BLaER1 (cell line): ENCODE data around the gene SLIT3.
"Not testable (repeated sequence)": the region's sequence is repeated elsewhere in the genome, so short reads cannot be mapped to it uniquely, and the experiment has no call there.

ENCODE experiments used
- H3K27ac ChIP-seq: shearing (Covaris generic); formaldehyde crosslinking; 2 replicates; pipeline ENCODE4 v1.8.1; 2022
- H3K27me3 ChIP-seq: shearing (Covaris generic); formaldehyde crosslinking; 2 replicates; pipeline ENCODE4 v1.8.1; 2022
- H3K36me3 ChIP-seq: shearing (Covaris generic); formaldehyde crosslinking; 2 replicates; pipeline ENCODE4 v1.8.1; 2022
- H3K4me1 ChIP-seq: shearing (Covaris generic); formaldehyde crosslinking; 2 replicates; pipeline ENCODE4 v1.8.1; 2022
- H3K4me2 ChIP-seq: shearing (Covaris generic); formaldehyde crosslinking; 2 replicates; pipeline ENCODE4 v1.8.1; 2022
- H3K4me3 ChIP-seq: shearing (Covaris generic); formaldehyde crosslinking; 2 replicates; pipeline ENCODE4 v1.8.1; 2022
- H3K9ac ChIP-seq: shearing (Covaris generic); formaldehyde crosslinking; 2 replicates; pipeline ENCODE4 v1.8.1; 2022
- H3K9me3 ChIP-seq: shearing (Covaris generic); formaldehyde crosslinking; 2 replicates; pipeline ENCODE4 v1.8.1; 2022
- H4K20me1 ChIP-seq: shearing (Covaris generic); formaldehyde crosslinking; 2 replicates; pipeline ENCODE4 v1.8.1; 2022
- Cebpa-rat ChIP-seq: shearing (Covaris generic); IDR thresholded peaks from 2 replicates; pipeline ENCODE4 v1.8.1; 2022

SLIT3 gene

GRCh38 chr5:168743617-168744016, 557.3 kb downstream of the SLIT3 start:
- Histone ChIP-seq H4K20me1 (no peaks in the 10 kb centered on the region), H3K4me1 (no peaks in the 10 kb centered on the region), H3K4me3 (no peak overlapping the region), H3K27ac (no peak overlapping the region), H3K9me3 (peaks cover 19% of the 10 kb centered on the region), H3K4me2 (no peak overlapping the region), H3K27me3 (no peaks in the 10 kb centered on the region), H3K9ac (no peak overlapping the region), H3K36me3 (no peaks in the 10 kb centered on the region)
- no peak for TF ChIP-seq Cebpa-rat

- H3K27ac ChIP-seq, H3K4me1 ChIP-seq, H3K9ac ChIP-seq, H3K4me2 ChIP-seq, H3K27me3 ChIP-seq, H4K20me1 ChIP-seq, H3K4me3 ChIP-seq, H3K36me3 ChIP-seq: not testable (repeated sequence)
- peaks cover 19% of the 10 kb centered on the region for H3K9me3 ChIP-seq
Measured at GRCh38 chr5:168742311-168742710, 558.6 kb downstream of the SLIT3 start.

- peaks cover 19% of the 10 kb centered on the region for H3K9me3 ChIP-seq
- no peak overlapping the region for H3K4me2 ChIP-seq
- no peak for TF ChIP-seq Cebpa-rat
- no peak overlapping the region for H3K9ac ChIP-seq
- H3K4me3 ChIP-seq = no peak overlapping the region
- H3K27ac ChIP-seq = no peak overlapping the region
- peaks cover 25% of the 10 kb centered on the region for H3K4me1 ChIP-seq
- H4K20me1 ChIP-seq = no peaks in the 10 kb centered on the region
- H3K27me3 ChIP-seq = no peaks in the 10 kb centered on the region
- no peaks in the 10 kb centered on the region for H3K36me3 ChIP-seq
Measured at GRCh38 chr5:168740811-168741213, 560.1 kb downstream of the SLIT3 start.

GRCh38 chr5:168740092-168740800, 560.7 kb downstream of the SLIT3 start:
- H4K20me1 ChIP-seq = no peaks in the 10 kb centered on the region
- H3K36me3 ChIP-seq = no peaks in the 10 kb centered on the region
- H3K27ac ChIP-seq = no peak overlapping the region
- TF ChIP-seq Cebpa-rat = no peak
- H3K27me3 ChIP-seq = no peaks in the 10 kb centered on the region
- peaks cover 30% of the 10 kb centered on the region for H3K4me1 ChIP-seq
- no peak overlapping the region for H3K4me3 ChIP-seq
- H3K4me2 ChIP-seq = no peak overlapping the region
- peaks cover 16% of the 10 kb centered on the region for H3K9me3 ChIP-seq
- H3K9ac ChIP-seq = no peak overlapping the region

- Histone ChIP-seq H4K20me1 (no peaks in the 10 kb centered on the region), H3K27ac (no peak overlapping the region), H3K9ac (no peak overlapping the region), H3K4me2 (peak overlapping the region; percentile 35), H3K36me3 (no peaks in the 10 kb centered on the region), H3K4me3 (no peak overlapping the region), H3K4me1 (peaks cover 48% of the 10 kb centered on the region), H3K9me3 (0 out of 2 replicates have a peak, but pooled peaks cover 4% of the 10 kb centered on the region), H3K27me3 (no peaks in the 10 kb centered on the region)
- no peak for TF ChIP-seq Cebpa-rat
Measured at GRCh38 chr5:168737066-168737465, 563.9 kb downstream of the SLIT3 start.

- peak overlapping the region; percentile 65 for H3K4me2 ChIP-seq
- H3K9me3 ChIP-seq = 0 out of 2 replicates have a peak, but pooled peaks cover 4% of the 10 kb centered on the region
- no peaks in the 10 kb centered on the region for H3K36me3 ChIP-seq
- H3K27me3 ChIP-seq = no peaks in the 10 kb centered on the region
- no peak overlapping the region for H3K9ac ChIP-seq
- no peak for TF ChIP-seq Cebpa-rat
- peak overlapping the region; percentile 41; the same call in 1 of the 2 replicates for H3K27ac ChIP-seq
- peaks cover 48% of the 10 kb centered on the region for H3K4me1 ChIP-seq
- H4K20me1 ChIP-seq = no peaks in the 10 kb centered on the region
- no peak overlapping the region for H3K4me3 ChIP-seq
Measured at GRCh38 chr5:168736281-168736831, 564.6 kb downstream of the SLIT3 start.

- H3K9me3 ChIP-seq = 0 out of 2 replicates have a peak, but pooled peaks cover 7% of the 10 kb centered on the region
- no peaks in the 10 kb centered on the region for H4K20me1 ChIP-seq
- peaks cover 48% of the 10 kb centered on the region for H3K4me1 ChIP-seq
- no peak overlapping the region for H3K4me3 ChIP-seq
- H3K27ac ChIP-seq = peak overlapping the region; percentile 41
- H3K9ac ChIP-seq = no peak overlapping the region
- peak overlapping the region; percentile 65 for H3K4me2 ChIP-seq
- H3K27me3 ChIP-seq = no peaks in the 10 kb centered on the region
- TF ChIP-seq Cebpa-rat = no peak
- H3K36me3 ChIP-seq = no peaks in the 10 kb centered on the region
Measured at GRCh38 chr5:168734620-168735300, 566.2 kb downstream of the SLIT3 start.

- H3K4me3 ChIP-seq = no peak overlapping the region
- peaks cover 48% of the 10 kb centered on the region for H3K4me1 ChIP-seq
- H3K9ac ChIP-seq = no peak overlapping the region
- H3K4me2 ChIP-seq = peak overlapping the region; percentile 65
- H4K20me1 ChIP-seq = no peaks in the 10 kb centered on the region
- TF ChIP-seq Cebpa-rat = no peak
- no peaks in the 10 kb centered on the region for H3K36me3 ChIP-seq
- H3K27me3 ChIP-seq = no peaks in the 10 kb centered on the region
- peak overlapping the region; percentile 55 for H3K27ac ChIP-seq
- H3K9me3 ChIP-seq = peaks cover 13% of the 10 kb centered on the region
Measured at GRCh38 chr5:168734119-168734518, 566.8 kb downstream of the SLIT3 start.

GRCh38 chr5:168728546-168729211, 572.3 kb downstream of the SLIT3 start:
- H3K27me3 ChIP-seq = no peaks in the 10 kb centered on the region
- H3K9ac ChIP-seq = no peak overlapping the region
- H3K27ac ChIP-seq = no peak overlapping the region
- TF ChIP-seq Cebpa-rat = no peak
- no peak overlapping the region for H3K4me3 ChIP-seq
- H3K4me1 ChIP-seq = peaks cover 2% of the 10 kb centered on the region
- H3K9me3 ChIP-seq = peaks cover 39% of the 10 kb centered on the region
- no peaks in the 10 kb centered on the region for H4K20me1 ChIP-seq
- H3K4me2 ChIP-seq = no peak overlapping the region
- H3K36me3 ChIP-seq = no peaks in the 10 kb centered on the region

GRCh38 chr5:168727547-168727946, 573.4 kb downstream of the SLIT3 start:
- TF ChIP-seq Cebpa-rat = no peak
- H4K20me1 ChIP-seq = no peaks in the 10 kb centered on the region
- H3K9me3 ChIP-seq = peaks cover 39% of the 10 kb centered on the region
- H3K9ac ChIP-seq = no peak overlapping the region
- H3K27me3 ChIP-seq = no peaks in the 10 kb centered on the region
- H3K27ac ChIP-seq = no peak overlapping the region
- H3K4me1 ChIP-seq = no peaks in the 10 kb centered on the region
- H3K4me2 ChIP-seq = no peak overlapping the region
- H3K4me3 ChIP-seq = no peak overlapping the region
- H3K36me3 ChIP-seq = no peaks in the 10 kb centered on the region
